GM21529 (cell line): ENCODE measurements around the gene PLXNA4.

ENCODE experiments used
- ATAC-seq: cut with Tn5 transposase; IDR thresholded peaks from one replicate; pipeline ENCODE4 v1.9.1; 2021; ENCODE audit not compliant: unreplicated experiment

Gene PLXNA4

GRCh38 chr7:132423594-132424200, 152.6 kb downstream of the PLXNA4 start:
- ATAC-seq = no peak

DNA sequence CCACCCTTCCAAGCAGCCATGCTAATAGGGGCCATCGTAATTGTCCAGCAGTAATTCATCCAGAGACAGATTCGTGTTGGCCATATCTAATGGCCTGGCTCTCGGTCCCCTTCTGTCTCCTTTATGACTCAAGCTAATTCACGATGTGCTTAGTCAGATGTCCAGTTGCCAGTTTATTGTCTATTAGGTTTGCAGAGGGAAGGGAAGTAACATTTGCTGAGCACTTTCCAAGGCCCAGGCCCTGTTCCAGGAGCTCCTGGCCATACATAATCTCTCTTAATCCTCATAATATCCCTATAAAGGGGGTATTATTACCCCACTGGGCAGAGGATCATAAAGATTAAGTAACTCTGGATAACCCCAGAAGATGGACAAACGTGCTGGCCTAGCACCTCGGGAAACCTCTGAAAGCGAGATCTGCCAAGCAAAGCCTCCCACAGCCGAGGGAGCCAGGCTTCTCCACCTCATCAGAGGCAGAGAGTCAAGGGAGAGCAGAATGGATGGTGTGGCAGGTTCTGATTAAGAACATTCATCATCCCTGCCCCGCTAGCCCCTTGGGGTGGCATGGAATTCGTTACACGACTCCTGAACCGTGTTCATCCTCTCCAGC, 153.7 kb downstream of the PLXNA4 start:
- no peak for ATAC-seq

- no peak for ATAC-seq
Measured at GRCh38 chr7:132420527-132420926, 155.7 kb downstream of the PLXNA4 start.

- ATAC-seq = no peak
Measured at GRCh38 chr7:132419542-132419941, 156.7 kb downstream of the PLXNA4 start.

DNA sequence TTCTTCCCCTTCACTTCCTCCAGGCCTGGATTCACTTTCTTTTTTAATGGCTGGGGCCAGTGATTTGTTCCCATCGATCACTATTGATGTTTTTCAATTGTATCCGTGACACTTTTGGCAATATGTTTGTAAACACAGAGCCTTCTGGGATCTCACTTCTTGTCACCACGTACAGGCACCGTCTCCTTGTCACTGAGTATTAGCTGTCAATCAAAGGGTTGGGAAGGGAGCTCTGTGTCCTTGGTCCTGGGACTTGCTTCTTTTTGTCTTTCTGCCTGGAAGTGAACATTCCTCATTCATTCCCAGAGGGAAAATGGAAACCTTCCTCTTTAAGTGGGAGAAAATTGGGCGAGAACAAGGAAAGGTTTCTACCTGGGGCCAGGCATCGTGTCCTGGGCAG, 157.4 kb downstream of the PLXNA4 start:
- ATAC-seq = no peak

- no peak for ATAC-seq
Measured at GRCh38 chr7:132417103-132417906, 159.0 kb downstream of the PLXNA4 start.

DNA sequence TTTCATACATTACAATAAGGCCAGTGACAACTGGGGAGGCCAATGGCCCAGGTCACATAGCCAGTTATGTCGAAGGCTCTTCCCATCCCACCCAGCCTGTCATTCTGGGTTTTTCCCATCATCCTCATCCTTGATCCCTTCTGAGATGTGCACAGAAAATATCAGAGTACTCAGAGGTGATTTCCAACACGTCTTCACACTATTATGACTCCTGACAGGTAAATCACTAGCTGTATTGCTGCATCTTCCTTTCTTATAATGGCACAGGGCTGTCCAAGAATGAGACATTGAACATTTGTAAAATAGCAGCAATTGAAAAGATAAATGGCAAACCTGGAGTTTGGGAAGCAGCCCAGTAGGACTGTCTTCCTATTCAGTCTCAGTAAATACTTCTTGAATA, 159.9 kb downstream of the PLXNA4 start:
- ATAC-seq = no peak

GRCh38 chr7:132415259-132415658, 161.0 kb downstream of the PLXNA4 start:
- ATAC-seq = no peak

- ATAC-seq = no peak
Measured at GRCh38 chr7:132414857-132415256, 161.4 kb downstream of the PLXNA4 start.

DNA sequence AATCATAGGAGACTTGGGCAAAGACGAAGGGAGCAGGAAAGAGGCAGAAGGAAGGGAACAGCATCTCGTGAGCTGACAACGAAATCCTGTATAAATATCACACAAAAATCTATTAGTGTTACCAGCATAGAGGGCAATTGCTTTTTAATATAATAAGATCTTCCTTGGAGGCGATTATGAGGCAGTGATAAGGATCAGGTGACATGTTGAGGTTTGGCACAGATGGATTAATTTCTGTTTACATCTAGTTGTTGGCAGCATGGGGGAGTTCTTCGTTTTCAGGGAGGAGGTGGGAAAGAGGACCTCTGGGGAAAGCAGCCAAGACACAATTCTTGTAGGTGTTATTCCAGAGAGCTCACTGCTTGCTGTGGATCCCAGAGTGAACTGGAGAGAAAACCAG, 163.8 kb downstream of the PLXNA4 start:
- no peak for ATAC-seq

DNA sequence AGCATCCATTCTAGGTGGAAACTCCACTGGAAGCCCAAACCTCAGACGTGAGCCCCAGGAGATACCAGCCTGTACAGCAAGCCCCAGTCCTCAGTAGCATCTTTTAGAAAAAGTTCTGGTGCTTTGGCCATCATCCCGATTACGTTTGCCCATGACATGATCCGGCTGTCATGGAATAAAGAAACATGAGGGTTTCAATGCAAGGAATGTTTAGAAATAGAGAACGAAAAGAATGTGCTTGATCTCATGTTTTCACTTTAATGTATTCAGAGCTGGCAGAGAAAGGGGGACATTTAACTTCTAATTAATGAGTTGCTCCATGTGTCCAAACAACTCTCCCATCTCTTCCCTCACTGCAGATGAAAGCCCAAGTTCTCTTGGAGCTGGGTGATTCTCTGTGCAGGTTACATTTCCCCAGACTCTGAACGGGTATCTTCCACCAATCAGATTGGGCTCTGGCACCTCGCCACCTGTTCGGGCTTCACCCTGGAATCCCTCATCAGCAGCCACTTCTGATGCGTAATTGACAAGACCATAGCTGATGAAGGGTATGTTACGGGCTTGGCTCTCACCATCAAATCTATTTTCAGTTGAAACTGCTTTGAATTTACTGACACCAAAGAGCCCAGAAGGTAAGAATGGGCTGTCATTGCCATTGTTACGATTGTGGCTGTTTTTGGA, 165.3 kb downstream of the PLXNA4 start:
- no peak for ATAC-seq

DNA sequence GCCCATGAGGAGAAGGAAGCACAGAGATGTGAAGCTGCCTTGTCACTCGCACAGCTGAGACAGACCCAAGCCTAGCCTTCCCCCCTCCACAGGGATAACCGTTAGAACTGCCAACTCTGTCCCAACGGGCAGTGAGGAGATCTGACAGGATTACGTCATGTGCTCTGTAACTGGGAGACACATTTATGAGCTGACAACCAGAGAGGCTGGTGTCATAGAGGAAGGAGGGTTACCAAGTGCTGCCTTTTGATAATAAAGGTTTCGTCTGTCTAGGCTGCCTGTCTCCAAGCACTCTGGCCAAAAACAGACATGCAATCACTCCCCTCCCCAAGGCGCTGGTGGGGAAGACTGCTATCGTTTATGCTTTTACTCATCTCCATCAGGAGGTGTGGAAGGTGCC, 165.9 kb downstream of the PLXNA4 start:
- ATAC-seq = no peak

DNA sequence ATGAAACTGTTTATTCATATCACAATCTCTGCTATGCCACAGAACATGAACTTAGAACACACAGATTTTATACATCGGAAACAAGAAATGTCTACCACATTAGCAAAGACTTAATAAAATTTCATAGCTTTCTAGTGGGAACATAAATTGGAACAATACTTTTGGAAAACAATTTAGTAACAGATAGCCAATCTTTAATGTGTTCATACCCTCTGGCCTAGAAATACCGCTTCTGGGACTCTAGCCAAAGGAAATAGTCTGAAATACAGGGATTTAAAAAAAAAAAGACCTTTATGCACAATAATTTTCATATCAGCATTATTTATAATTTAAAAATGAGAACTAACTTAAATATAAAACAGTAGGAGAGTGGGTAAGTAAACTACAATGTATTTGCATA, 168.5 kb downstream of the PLXNA4 start:
- no peak for ATAC-seq

- no peak for ATAC-seq
Measured at GRCh38 chr7:132406039-132406438, 170.2 kb downstream of the PLXNA4 start.

DNA sequence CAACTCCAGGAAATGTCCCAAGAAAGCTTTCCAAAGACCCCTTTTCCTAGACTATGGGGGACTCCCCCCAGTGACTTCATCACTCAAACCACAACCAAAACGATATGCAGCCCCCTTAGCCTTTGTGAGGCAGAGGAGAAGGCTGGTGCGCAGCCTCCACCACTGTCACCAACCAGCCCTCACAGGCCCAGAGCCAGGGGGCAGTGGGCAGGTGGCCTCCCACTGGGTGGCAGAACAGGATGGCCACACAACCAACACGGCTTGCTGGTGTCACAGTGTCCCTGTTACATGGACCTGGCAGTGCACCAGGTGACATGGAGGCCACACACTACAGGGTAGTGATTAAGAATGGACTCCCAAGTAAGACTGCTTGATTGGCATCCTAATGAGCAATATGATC, 172.0 kb downstream of the PLXNA4 start:
- ATAC-seq = no peak

GRCh38 chr7:132403465-132404110, 172.7 kb downstream of the PLXNA4 start:
- ATAC-seq = no peak

DNA sequence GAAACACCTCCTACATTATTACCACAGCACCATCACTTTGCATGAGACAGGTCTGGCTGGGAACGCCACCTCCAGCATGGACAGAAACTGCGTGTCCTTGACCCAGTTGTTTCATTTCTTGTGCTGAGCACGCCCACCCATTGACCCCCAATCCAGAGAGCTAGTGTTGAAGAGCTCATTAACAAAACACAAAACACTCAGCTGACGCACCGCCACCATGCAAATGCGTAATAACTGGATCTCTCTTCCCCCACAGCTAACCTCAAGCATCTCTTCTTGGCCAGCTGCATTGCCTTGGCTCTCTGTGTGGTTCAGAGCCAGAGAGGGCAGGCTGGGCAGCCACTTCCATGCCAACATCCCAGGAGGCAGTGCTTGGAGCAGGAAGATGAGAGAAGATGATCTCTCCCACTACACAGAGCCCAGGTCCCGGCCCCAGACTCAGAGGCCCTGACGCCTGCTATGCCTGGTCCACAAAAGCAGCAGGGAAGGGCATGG, 173.5 kb downstream of the PLXNA4 start:
- no peak for ATAC-seq

DNA sequence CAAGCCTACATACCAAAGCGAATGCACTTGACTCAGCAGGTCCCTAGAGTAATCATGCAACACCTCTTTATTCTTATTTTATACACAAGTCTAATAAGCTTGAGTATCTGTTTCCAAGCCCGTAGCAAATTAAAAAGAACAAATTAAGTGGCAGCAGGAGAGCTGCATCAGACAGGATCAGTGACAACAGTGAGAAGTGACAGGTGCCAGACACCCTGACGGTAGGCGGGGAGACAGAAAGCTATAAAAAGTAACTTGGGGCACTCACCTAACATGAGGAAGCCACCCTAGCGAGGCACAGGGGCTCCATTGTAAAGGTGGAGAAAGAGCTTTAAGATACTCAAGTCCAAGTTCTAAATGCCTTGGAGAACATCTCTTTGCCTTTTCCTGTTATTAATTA, 174.2 kb downstream of the PLXNA4 start:
- ATAC-seq = no peak

DNA sequence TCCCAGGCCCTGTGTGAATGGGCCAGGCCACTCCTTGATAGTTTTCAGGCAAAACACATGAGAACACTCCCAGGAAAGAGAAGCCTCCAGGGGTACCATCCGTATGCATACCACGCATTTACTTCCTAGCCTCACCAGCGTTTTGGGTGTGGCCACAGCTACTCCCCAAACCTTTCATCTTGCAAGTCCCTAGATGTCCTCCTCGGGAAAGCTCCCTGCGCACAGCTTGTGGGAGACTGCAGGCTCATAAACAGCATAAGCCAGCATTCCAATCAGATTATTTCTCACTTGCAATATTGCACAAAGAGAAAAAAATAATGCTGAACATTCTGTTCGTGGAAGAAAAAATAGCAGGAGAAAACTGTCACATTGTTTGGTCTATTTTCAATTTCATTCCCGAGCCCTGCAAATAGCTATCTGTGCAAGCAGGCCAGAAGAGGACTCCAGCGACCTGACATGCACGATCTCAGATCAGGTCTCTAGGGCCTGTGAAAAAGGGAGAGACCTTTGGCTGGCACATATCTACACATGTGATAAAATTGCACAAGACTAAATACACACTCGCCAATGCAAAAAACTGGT, 175.6 kb downstream of the PLXNA4 start:
- no peak for ATAC-seq

DNA sequence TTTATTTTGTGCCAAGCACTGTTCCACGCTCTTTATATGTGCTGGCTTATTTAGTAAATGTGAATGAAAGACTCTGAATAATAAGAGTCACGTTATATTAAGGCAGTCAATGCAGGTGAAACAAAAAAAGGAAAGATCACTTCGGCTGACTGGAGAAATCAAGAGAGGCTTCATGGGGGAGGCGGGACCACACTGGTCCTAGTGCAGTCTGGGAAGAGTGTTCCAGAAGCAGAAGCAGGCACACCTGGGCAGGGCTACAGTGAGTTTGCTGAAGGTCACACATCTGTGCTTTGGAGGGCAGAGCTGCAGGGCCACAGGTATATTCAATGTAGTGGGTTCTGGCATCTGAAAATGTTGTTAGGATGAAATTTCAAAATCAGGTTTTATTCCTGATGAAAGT, 176.9 kb downstream of the PLXNA4 start:
- ATAC-seq = no peak
